Thoracic aorta (tissue), 2 donors: Measurements from ENCODE around the gene TRRAP. TPM values are rescaled to one million over a fixed set of nuclear protein-coding genes. Genes with fewer than 3 reads are reported as not detected.

ENCODE experiments used
- ATAC-seq: fragments of 150-250 bp; one replicate; pipeline ENCODE4 v1.8.0; 2017; ENCODE audit warnings: low read depth; ENCODE audit not compliant: insufficient number of reproducible peaks, low FRiP score
- DNase-seq: peaks from one replicate; pipeline ENCODE4 v3.0.0-alpha.2; 2020; ENCODE audit warnings: low spot score
- H3K27ac ChIP-seq, 2 donors: fragments of 200-600 bp; sonication (generic); 1 replicate in 1 of 2; 2 replicates in 1 of 2; pipeline ENCODE4 v1.5.1; 2016; ENCODE audit warnings: mild to moderate bottlenecking in 2 of 2, moderate library complexity in 2 of 2
- H3K27me3 ChIP-seq: fragments of 200-600 bp; sonication (generic); replicated peaks from 2 replicates; pipeline ENCODE4 v1.6.0; 2016; ENCODE audit warnings: mild to moderate bottlenecking; ENCODE audit not compliant: insufficient read depth
- H3K36me3 ChIP-seq: fragments of 200-600 bp; sonication (generic); one replicate; pipeline ENCODE4 v1.5.1; 2016
- H3K4me1 ChIP-seq, 2 donors: fragments of 200-600 bp; sonication (generic); 1 replicate in 1 of 2; 2 replicates in 1 of 2; pipeline versions ENCODE4 v1.5.1 to v1.6.0; 2016; ENCODE audit warnings: low read depth in 2 of 2, mild to moderate bottlenecking in 1 of 2; ENCODE audit not compliant: control insufficient read depth in 1 of 2
- H3K4me3 ChIP-seq: fragments of 200-600 bp; sonication (generic); 2 replicates; pipeline ENCODE4 v1.5.1; 2016; ENCODE audit warnings: mild to moderate bottlenecking
- H3K9me3 ChIP-seq: fragments of 200-600 bp; sonication (generic); 2 replicates; pipeline ENCODE4 v1.5.1; 2016
- total RNA-seq, 2 donors: library from RNA; depleted of rRNA; stranded (reverse); fragments of >200 nt; gene quantifications; one replicate each; pipeline versions ENCODE4 v1.1.0 to v1.2.3, GENCODE V29; 2016
- TF ChIP-seq, protein P1 (sequence below): fragments of 200-600 bp; sonication (generic); IDR thresholded peaks from one replicate; pipeline ENCODE4 v1.5.1; 2019; ENCODE audit warnings: antibody characterized with exemption

Gene TRRAP
- total RNA-seq, 2 donors from 2014 or later: 44.8 to 49.5 TPM

DNA sequence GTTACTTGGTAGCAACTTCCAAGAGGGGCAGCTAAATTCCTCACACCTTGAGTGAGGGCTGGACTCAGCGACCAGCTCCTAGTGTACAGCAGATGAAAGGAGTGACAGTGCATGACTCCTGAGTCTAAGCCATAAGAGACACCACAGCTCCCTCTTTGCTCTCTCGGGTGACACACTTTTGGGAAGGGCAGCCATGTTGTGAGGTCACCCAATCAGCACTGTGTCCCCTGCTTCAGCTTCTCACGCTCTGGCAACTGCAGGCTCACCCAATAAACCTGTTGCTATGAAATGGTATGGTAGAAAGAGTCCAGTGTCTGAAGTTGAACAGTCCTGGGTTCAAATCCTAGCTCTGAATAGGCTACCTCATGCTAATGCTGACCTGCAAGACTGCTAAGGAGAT, 29.4 kb upstream of the TRRAP start:
- no peaks in the 10 kb centered on the region for H3K4me1 ChIP-seq
- H3K9me3 ChIP-seq: peaks cover 3% of the 10 kb centered on the region
- ATAC-seq: no peak
- no peak overlapping the region for H3K27ac ChIP-seq
- no peaks in the 10 kb centered on the region for H3K27me3 ChIP-seq
- DNase-seq: no peak
- H3K4me3 ChIP-seq: no peak overlapping the region
- TF ChIP-seq, protein P1, sequence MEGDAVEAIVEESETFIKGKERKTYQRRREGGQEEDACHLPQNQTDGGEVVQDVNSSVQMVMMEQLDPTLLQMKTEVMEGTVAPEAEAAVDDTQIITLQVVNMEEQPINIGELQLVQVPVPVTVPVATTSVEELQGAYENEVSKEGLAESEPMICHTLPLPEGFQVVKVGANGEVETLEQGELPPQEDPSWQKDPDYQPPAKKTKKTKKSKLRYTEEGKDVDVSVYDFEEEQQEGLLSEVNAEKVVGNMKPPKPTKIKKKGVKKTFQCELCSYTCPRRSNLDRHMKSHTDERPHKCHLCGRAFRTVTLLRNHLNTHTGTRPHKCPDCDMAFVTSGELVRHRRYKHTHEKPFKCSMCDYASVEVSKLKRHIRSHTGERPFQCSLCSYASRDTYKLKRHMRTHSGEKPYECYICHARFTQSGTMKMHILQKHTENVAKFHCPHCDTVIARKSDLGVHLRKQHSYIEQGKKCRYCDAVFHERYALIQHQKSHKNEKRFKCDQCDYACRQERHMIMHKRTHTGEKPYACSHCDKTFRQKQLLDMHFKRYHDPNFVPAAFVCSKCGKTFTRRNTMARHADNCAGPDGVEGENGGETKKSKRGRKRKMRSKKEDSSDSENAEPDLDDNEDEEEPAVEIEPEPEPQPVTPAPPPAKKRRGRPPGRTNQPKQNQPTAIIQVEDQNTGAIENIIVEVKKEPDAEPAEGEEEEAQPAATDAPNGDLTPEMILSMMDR: no peak
- peaks cover 8% of the 10 kb centered on the region for H3K36me3 ChIP-seq

DNA sequence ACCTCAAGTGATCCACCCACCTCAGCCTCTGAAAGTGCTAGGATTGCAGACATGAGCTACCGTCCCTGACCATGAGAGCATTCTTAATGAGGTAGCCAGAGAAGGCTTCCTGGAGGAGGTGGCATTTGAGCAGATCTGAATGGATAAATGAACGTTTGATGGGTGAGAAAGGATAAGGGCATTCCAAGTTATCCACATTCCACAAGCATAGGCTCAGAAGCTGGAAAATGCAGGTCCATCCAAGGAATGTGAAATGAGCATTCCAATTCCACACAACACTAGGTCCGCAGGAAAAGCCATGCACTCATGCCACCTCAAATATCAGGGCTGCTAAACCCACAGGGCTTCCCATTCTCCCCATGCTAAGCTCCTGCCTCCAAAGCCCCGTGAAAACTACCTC, 25.5 kb upstream of the TRRAP start:
- no peaks in the 10 kb centered on the region for H3K27me3 ChIP-seq
- peaks cover 7% of the 10 kb centered on the region for H3K36me3 ChIP-seq

GRCh38 chr7:98855610-98856422, 22.5 kb upstream of the TRRAP start:
- no peak overlapping the region for H3K4me3 ChIP-seq
- H3K4me1 ChIP-seq: no peaks in the 10 kb centered on the region
- no peaks in the 10 kb centered on the region for H3K27me3 ChIP-seq
- H3K27ac ChIP-seq: no peak overlapping the region
- H3K9me3 ChIP-seq: no peaks in the 10 kb centered on the region
- DNase-seq (no peak), ATAC-seq (no peak)
- no peaks in the 10 kb centered on the region for H3K36me3 ChIP-seq
- TF ChIP-seq, protein P1: no peak

More for the DNA sequence above, 25.5 kb upstream of the TRRAP start:
- DNase-seq (no peak), ATAC-seq (no peak)
- Histone ChIP-seq H3K4me3 (no peak overlapping the region), H3K4me1 (no peaks in the 10 kb centered on the region), H3K9me3 (peaks cover 3% of the 10 kb centered on the region), H3K27ac (no peak overlapping the region)
- TF ChIP-seq, protein P1: no peak

- H3K27ac ChIP-seq: no peak overlapping the region
- H3K9me3 ChIP-seq: no peaks in the 10 kb centered on the region
- no peak overlapping the region for H3K4me3 ChIP-seq
- ATAC-seq (no peak), DNase-seq (no peak)
- TF ChIP-seq, protein P1: no peak
- H3K27me3 ChIP-seq: no peaks in the 10 kb centered on the region
- H3K4me1 ChIP-seq: peaks cover 2 to 6% of the 10 kb centered on the region in 2 donors
- H3K36me3 ChIP-seq: no peaks in the 10 kb centered on the region
Observed at GRCh38 chr7:98860071-98860470, 18.3 kb upstream of the TRRAP start.

- H3K27ac ChIP-seq: no peak overlapping the region
- no peaks in the 10 kb centered on the region for H3K36me3 ChIP-seq
- peaks cover 7 to 22% of the 10 kb centered on the region in 2 donors for H3K4me1 ChIP-seq
- TF ChIP-seq, protein P1: no peak
- DNase-seq (no peak), ATAC-seq (no peak)
- H3K9me3 ChIP-seq: no peaks in the 10 kb centered on the region
- no peak overlapping the region for H3K4me3 ChIP-seq
- no peaks in the 10 kb centered on the region for H3K27me3 ChIP-seq
Observed at GRCh38 chr7:98862203-98862602, 16.1 kb upstream of the TRRAP start.
